K562 (cell line): Measurements from ENCODE around the gene PAK1IP1. TPM values are rescaled to one million over a fixed set of nuclear protein-coding genes. Genes with fewer than 3 reads are reported as not detected.
A peak's percentile ranks its signal among the peaks of the same experiment; 100 is the strongest.

Experiments
- AFF4 ChIP-seq: sonication (generic); formaldehyde crosslinking; IDR thresholded peaks from 2 replicates; pipeline ENCODE4 v1.8.0; 2023; ENCODE audit warnings: mild to moderate bottlenecking, missing genetic modification reagents
- E2F8 ChIP-seq: fragments of 450-650 bp; IDR thresholded peaks from 2 replicates; pipeline ENCODE4 v1.7.1; 2018; ENCODE audit warnings: mild to moderate bottlenecking, low read depth; ENCODE audit not compliant: partially characterized antibody
- KAT8 ChIP-seq: fragments of 450-650 bp; IDR thresholded peaks from 2 replicates; pipeline ENCODE4 v1.6.1; 2016; ENCODE audit warnings: low read depth, mild to moderate bottlenecking
- NFRKB ChIP-seq: fragments of 450-650 bp; IDR thresholded peaks from 2 replicates; pipeline ENCODE4 v1.6.1; 2016; ENCODE audit warnings: low read depth
- PCBP2 ChIP-seq: fragments of 200-400 bp; formaldehyde crosslinking; IDR thresholded peaks from 2 replicates; pipeline ENCODE4 v1.6.1; 2018; ENCODE audit warnings: low read length, low read depth, mild to moderate bottlenecking, moderate library complexity; ENCODE audit not compliant: poor library complexity, severe bottlenecking
- PTRF ChIP-seq: fragments of 450-650 bp; IDR thresholded peaks from 2 replicates; pipeline ENCODE4 v1.6.1; 2016; ENCODE audit warnings: mild to moderate bottlenecking, missing genetic modification characterization, missing compliant biosample characterization
- SRSF7 ChIP-seq: fragments of 200-400 bp; formaldehyde crosslinking; optimal IDR thresholded peaks from 2 replicates; pipeline ENCODE3; 2017; ENCODE audit warnings: mild to moderate bottlenecking, low read depth, low read length
- TBP ChIP-seq: optimal IDR thresholded peaks from 2 replicates; pipeline ENCODE3; 2011; ENCODE audit warnings: low read depth, low read length, improper control_type of control experiment
- TFE3 ChIP-seq: fragments of 450-650 bp; formaldehyde crosslinking; IDR thresholded peaks from 2 replicates; pipeline ENCODE4 v1.4.0; 2020; ENCODE audit warnings: mild to moderate bottlenecking, mixed read lengths
- ZNF764 ChIP-seq: fragments of 250-450 bp; sonication (Bioruptor Pico); IDR thresholded peaks from 2 replicates; pipeline ENCODE4 v1.4.0; 2020; ENCODE audit warnings: low read depth, mild to moderate bottlenecking, moderate library complexity
- ZSCAN32 ChIP-seq: fragments of 450-650 bp; formaldehyde crosslinking; IDR thresholded peaks from 2 replicates; pipeline ENCODE4 v1.4.0; 2020; ENCODE audit warnings: mild to moderate bottlenecking, moderate library complexity
- polyA plus RNA-seq, 8 experiments: library from polyadenylated mRNA; depleted of rRNA in 4 of 8; stranded (reverse) in 5 of 8; unstranded in 3 of 8; fragments of >200 nt; fragmentation: Nextera tagmentation in 2 of 8; fragmentation: Illumina TruSeq in 1 of 8; extraction: Ambion mirVana in 2 of 8; extraction: Trizol in 1 of 8; gene quantifications; 2 replicates each; pipeline versions ENCODE4 v1.2.1 to v1.2.3, GENCODE V29; 2011 to 2014; ENCODE audit warnings: inconsistent platforms in 1 of 8, missing spikeins in 1 of 8
- total RNA-seq, 7 experiments: library from RNA; depleted of rRNA in 6 of 7; stranded (reverse); fragments of >200 nt in 6 of 7; fragmentation: Illumina TruSeq in 2 of 7; extraction: Trizol in 2 of 7; gene quantifications; 2 replicates each; pipeline versions ENCODE4 v1.2.1 to v1.2.3, GENCODE V29; 2011 to 2021; ENCODE audit warnings: low replicate concordance in 1 of 7
- TF ChIP-seq, protein P1 (sequence below): fragments of 450-650 bp; IDR thresholded peaks from 2 replicates; pipeline ENCODE4 v1.6.1; 2017; ENCODE audit warnings: antibody characterized with exemption, mild to moderate bottlenecking
- TF ChIP-seq, protein P2 (sequence below): sonication (generic); IDR thresholded peaks from 2 replicates; pipeline ENCODE4 v1.6.1; 2016

PAK1IP1 gene
- total and polyA plus RNA-seq, 9 of the 15 experiments (the other 6 are each of a cell fraction or from before 2014, with no cell fraction given), result 50.0 to 200 (median 87.0) TPM

DNA sequence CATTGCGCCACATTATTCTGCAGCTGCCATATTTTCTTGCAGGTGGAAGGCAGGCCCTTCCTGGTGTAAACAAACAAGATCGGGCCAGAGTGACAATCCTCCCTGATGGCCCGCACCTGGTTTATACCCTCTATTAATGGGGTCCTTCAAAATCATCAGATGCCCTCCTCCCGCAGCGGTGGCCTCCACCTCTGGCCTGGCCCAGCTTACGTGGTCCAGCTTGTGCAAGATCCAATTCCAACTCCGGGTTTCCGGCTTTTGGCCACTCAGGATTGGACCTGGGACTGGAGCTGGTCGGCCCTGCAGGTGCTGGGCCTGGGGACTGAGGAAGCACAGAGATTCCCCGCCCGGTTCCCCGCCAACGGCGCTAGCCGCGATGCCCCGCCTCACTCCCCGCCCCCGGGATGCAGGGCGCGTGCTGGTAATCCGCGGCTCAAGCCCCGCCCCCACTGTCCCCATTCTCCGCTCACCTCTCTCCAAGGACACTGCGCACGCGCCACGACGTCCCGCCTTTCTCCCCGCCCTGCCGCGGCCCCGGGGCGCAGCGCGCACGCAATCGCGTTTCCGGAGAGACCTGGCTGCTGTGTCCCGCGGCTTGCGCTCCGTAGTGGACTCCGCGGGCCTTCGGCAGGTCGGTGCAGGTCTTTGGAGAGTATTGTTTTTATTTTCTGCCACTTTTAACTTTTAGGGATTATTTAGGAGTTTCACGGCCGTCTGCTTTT is 52.6 kb downstream of the PAK1IP1 start, which contains the start of gene TMEM14B (continued):
- 0 out of 2 replicates have a peak, but pooled peaks have one; percentile 15 for TF ChIP-seq NFRKB
- TF ChIP-seq TBP, result peak; percentile 89
- no peak for TF ChIP-seq ZSCAN32 (CRISPR knock-in tag)
- no peak for TF ChIP-seq SRSF7
- no peak for TF ChIP-seq ZNF764 (CRISPR knock-in tag)
- no peak for TF ChIP-seq PTRF (tag)
- TF ChIP-seq E2F8, result peak; percentile 62
- TF ChIP-seq, protein P1, sequence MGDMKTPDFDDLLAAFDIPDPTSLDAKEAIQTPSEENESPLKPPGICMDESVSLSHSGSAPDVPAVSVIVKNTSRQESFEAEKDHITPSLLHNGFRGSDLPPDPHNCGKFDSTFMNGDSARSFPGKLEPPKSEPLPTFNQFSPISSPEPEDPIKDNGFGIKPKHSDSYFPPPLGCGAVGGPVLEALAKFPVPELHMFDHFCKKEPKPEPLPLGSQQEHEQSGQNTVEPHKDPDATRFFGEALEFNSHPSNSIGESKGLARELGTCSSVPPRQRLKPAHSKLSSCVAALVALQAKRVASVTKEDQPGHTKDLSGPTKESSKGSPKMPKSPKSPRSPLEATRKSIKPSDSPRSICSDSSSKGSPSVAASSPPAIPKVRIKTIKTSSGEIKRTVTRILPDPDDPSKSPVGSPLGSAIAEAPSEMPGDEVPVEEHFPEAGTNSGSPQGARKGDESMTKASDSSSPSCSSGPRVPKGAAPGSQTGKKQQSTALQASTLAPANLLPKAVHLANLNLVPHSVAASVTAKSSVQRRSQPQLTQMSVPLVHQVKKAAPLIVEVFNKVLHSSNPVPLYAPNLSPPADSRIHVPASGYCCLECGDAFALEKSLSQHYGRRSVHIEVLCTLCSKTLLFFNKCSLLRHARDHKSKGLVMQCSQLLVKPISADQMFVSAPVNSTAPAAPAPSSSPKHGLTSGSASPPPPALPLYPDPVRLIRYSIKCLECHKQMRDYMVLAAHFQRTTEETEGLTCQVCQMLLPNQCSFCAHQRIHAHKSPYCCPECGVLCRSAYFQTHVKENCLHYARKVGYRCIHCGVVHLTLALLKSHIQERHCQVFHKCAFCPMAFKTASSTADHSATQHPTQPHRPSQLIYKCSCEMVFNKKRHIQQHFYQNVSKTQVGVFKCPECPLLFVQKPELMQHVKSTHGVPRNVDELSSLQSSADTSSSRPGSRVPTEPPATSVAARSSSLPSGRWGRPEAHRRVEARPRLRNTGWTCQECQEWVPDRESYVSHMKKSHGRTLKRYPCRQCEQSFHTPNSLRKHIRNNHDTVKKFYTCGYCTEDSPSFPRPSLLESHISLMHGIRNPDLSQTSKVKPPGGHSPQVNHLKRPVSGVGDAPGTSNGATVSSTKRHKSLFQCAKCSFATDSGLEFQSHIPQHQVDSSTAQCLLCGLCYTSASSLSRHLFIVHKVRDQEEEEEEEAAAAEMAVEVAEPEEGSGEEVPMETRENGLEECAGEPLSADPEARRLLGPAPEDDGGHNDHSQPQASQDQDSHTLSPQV, result no peak
- TF ChIP-seq AFF4 (CRISPR knock-in tag), result peak; percentile 81; the same call in 1 of the 2 replicates
- TF ChIP-seq, protein P2, sequence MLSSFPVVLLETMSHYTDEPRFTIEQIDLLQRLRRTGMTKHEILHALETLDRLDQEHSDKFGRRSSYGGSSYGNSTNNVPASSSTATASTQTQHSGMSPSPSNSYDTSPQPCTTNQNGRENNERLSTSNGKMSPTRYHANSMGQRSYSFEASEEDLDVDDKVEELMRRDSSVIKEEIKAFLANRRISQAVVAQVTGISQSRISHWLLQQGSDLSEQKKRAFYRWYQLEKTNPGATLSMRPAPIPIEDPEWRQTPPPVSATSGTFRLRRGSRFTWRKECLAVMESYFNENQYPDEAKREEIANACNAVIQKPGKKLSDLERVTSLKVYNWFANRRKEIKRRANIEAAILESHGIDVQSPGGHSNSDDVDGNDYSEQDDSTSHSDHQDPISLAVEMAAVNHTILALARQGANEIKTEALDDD, result no peak; the same call in 1 of the 2 replicates
- no peak for TF ChIP-seq PCBP2
- TF ChIP-seq TFE3, result 0 out of 2 replicates have a peak, but pooled peaks have one; percentile 1
- TF ChIP-seq KAT8, result no peak
